ENCODE data around the gene CLDN9.
"Not testable (repeated sequence)": the region's sequence is repeated elsewhere in the genome, so short reads cannot be mapped to it uniquely, and the experiment has no call there.

The CLDN9 gene

GRCh38 chr16:3032624-3033023 is 19.9 kb downstream of the CLDN9 start:
- no peak for DNase-seq (ENCODE audit: low spot score)

DNA sequence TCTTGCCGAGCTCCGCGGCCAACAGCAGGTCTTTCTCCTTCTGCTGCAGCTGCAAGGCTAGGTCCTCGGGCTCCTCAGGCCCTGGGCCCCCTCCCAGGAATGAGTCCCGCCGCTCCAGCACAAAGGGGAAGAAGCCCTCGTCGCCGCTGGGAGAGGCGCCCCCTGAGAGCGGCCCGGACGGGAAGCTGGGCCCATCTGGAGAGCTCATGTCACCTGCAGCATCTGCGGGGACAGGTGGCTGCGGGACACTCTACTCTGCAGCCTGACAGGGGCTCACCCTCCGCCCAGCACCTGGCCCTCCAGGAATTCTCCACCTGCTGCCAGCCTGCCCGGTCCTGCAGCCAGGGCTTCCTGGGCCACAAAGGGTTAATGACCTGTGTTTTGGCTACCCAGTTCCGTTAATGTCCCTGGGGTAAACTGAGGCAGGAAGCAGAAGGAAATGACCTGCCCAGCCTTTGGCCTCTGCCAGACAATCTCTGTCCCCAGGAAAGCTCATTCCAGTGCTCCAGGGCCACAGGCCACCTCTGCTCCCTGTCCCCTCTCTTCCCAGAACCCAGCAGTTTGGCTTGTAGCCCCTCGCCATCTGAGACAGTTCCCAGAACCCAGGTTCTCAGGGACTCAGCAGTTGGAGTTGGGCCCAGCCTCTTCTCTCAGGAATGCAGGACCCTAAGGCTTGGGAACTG is 22.7 kb downstream of the CLDN9 start:
- no peak for DNase-seq (ENCODE audit: low spot score)

GRCh38 chr16:3035972-3036725 is 23.4 kb downstream of the CLDN9 start:
- DNase-seq (ENCODE audit: low spot score): no peak

- DNase-seq (ENCODE audit: low spot score): no peak
These were observed 24.1 kb downstream of the CLDN9 start, which contains the start of gene BICDL2 for GRCh38 chr16:3036726-3037315. Gene BICDL2 (minus strand): TSS chr16:3036944. CDS start chr16:3035496, 1,448 bp downstream.

GRCh38 chr16:3038256-3038655 is 25.5 kb downstream of the CLDN9 start:
- DNase-seq (ENCODE audit: low spot score): no peak

DNA sequence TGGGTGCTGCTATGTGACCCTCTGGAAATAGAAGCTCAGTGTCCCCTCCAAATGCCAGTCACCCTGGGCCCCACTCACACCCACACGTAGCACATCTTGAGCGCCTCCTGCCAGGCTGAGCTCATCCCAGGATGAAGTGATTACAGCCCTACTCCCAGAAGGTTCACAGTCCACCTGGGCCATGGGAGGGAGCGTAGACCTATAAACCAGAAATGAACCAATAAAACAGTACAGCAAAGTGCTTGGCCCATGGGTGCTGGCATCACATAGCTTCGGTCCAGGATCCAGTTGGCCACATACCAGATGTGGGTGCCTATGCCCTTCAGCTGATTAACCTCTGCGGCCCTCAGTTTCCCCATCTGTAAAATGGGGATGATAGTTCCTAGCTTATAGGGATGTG is 26.2 kb downstream of the CLDN9 start:
- DNase-seq (ENCODE audit: low spot score): no peak

- no peak for DNase-seq (ENCODE audit: low spot score)
These were observed 29.7 kb downstream of the CLDN9 start for GRCh38 chr16:3042376-3042775.

DNA sequence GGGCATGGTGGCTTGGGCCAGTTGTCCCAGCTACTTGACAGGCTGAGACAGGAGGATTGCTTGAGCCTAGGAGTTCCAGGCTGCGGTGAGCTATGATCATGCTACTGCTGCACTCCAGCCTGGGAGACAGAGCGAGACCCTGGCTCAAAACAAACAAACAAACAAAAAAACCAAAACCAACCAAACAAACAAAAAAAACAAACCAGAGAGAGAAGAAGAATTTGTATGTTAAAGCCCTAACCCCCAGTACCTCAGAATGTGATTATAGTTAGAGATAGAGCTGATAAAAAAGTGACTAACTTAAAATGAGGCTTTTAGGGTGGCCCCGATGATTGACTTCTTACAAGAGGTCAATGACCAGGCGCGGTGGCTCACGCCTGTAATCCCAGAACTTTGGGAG is 32.0 kb downstream of the CLDN9 start:
- DNase-seq (ENCODE audit: low spot score): no peak

GRCh38 chr16:3045758-3046640 is 33.3 kb downstream of the CLDN9 start, which contains the start of gene MMP25:
Gene MMP25 (plus strand): TSS chr16:3046561. CDS start chr16:3046918, 357 bp downstream.
- no peak for DNase-seq (ENCODE audit: low spot score)

- DNase-seq (ENCODE audit: low spot score): no peak
These were observed 34.1 kb downstream of the CLDN9 start for GRCh38 chr16:3046641-3047386.

- no peak for DNase-seq (ENCODE audit: low spot score)
These were observed 34.6 kb downstream of the CLDN9 start for GRCh38 chr16:3047387-3047720.

- DNase-seq (ENCODE audit: low spot score): no peak
These were observed 37.3 kb downstream of the CLDN9 start for GRCh38 chr16:3049921-3050481.

- no peak for DNase-seq (ENCODE audit: low spot score)
These were observed 37.8 kb downstream of the CLDN9 start for GRCh38 chr16:3050487-3050886.

DNA sequence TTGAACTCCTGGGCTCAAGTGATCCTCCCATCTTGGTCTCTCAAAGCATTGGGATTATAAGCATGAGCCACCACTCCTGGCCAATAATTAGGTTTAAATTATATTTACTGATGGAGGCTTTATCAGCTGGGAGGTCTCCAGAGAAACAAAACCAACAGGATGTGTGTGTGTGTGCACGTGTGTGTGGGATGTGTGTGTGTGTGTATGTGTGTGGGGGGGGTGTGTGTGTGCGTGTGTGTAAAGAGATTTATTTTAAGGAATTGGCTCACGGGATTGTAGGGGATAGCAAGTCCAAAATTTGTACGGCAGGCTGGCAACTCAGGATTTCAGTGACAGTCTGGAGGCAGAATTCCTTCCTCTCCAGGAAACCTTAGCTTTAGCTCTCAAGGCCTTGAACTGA is 38.3 kb downstream of the CLDN9 start:
- DNase-seq (ENCODE audit: low spot score): no peak

GRCh38 chr16:3051494-3051893 is 38.8 kb downstream of the CLDN9 start:
- no peak for DNase-seq (ENCODE audit: low spot score)

DNA sequence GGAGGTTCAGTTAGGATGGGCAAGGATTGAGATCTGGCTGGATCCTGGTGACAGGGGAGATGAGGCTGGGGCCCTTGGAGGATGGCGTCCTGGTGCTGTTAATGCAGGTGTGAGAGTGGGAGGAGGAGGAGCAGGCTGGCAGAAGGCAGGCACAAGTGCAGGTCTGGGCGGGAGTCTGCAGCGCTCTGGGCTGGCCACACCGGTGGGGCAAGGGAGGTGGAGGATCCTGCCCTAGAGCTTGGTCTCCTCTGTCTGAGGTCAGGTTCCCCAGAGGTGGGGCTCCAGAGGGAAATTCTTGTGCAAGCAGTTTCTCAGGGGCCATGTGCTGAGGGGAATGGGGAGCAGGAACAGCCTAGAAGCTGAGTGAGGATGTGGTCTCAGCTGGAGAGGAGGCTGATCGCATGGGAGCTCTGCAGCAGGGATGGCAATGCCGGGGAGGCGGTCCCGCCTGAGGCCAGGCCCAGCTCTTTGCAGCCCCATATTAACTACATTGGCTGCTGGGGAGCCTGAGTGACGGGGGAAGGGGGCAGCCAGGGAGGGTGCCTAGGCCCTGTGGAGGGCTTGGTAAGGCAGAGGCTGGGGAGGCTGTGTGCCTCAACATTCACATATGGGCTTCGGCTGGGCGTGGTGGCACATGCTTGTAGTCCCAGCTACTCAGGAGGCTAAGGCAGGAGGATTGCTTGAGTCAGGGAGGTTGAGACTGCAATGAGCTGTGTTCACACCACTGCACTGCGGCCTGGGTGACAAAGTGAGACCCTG is 40.0 kb downstream of the CLDN9 start:
- not testable (repeated sequence) for DNase-seq (ENCODE audit: low spot score)

DNA sequence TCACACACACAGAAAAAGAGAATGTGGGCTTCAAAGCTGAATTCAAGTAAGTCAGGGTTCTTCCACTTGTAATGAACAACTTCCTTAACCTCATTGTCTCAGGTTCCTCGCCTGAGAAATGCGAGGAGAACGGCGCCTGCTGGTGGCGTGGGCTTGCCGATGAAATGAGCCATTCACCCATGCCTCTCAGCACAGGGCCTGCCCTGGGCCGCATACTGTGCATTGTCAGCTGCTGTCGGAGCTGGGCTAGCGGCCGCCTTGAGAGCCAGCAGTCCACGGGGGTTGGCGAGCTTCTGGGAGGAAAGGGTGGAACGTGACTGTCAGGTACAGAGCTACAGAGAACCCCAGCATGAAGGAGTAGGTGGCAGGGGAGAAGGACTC is 40.6 kb downstream of the CLDN9 start:
- DNase-seq (ENCODE audit: low spot score): not testable (repeated sequence)

- no peak for DNase-seq (ENCODE audit: low spot score)
These were observed 42.4 kb downstream of the CLDN9 start for GRCh38 chr16:3054965-3055733.

DNA sequence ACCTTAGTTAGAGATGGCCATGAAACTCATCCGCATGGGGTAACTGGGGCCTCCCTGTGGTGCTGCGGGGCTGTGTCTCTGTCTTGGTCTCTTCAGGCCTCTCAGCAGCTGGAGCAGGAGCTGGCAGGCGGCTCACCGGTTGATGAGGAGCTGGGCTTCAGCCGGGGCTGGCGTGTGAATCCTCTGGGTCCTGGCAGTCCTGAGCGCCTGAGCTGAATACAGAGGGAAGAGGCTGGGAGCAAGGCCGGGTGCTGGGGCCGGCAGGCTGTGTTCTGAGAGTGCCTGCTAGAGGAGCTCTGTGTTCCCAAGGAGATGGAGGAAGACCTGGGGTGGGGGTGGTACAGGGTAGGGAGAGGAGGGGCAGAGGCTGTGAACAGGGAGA is 43.0 kb downstream of the CLDN9 start:
- not testable (repeated sequence) for DNase-seq (ENCODE audit: low spot score)

Data from NAMALWA (cell line).